ENCODE results near the gene PKDCC. TPM values are rescaled to one million over a fixed set of nuclear protein-coding genes. Genes with fewer than 3 reads are reported as not detected.

Gene PKDCC
- total and polyA plus RNA-seq, 10 of the 15 experiments (the other 5 are each of a cell fraction or from before 2014, with no cell fraction given), result 0.13 to 10.2 (median 2.3) TPM

DNA sequence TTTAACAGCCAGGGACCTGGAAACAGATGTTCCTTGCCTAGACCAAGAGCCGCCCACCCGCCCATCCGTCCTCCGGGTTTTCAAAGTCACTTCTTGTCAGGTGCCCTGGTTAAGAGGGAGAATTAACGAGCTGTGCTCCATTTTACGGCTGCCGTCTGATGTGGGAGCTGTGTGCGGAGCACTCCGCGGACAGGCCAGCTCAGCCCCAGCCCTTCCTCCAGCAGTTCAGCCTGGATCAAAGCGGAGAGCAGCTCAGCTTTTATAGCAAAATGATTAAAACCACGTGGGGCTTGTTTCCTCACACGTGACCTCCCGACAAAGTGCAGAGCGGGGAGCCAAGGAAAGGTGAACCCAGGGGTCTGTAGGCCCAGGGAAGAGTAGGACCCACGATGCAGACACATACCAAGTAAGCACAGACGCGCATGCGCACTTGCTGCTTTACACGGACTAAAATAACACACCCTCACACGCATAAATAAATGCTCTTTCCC, 46.1 kb upstream of the PKDCC start:
- DNase-seq (ENCODE audit: low read depth, low spot score) (no peak), FAIRE-seq (no peak), ATAC-seq (no peak)
- ChIA-PET POLR2A (no interaction called here), SMC1A (ENCODE audit: uncharacterized antibody, unreplicated experiment) (no interaction called here), CTCF (no interaction called here), RAD21 (ENCODE audit: unreplicated experiment) (no interaction called here)
- H4K20me1 ChIP-seq (ENCODE audit: control insufficient read depth, insufficient read depth), result no peaks in the 10 kb centered on the region
- no peak overlapping the region for H2AFZ ChIP-seq (ENCODE audit: control insufficient read depth, low read depth, low read length)
- in situ Hi-C loops (cut with MboI), result no loop called here
- no peak overlapping the region for H3K4me2 ChIP-seq (ENCODE audit: control insufficient read depth, insufficient read depth)
- peaks cover 13% of the 10 kb centered on the region for H3K9me3 ChIP-seq (replicated peaks; ENCODE audit: control insufficient read depth, insufficient read depth, low read length)
- no peaks in the 10 kb centered on the region; a peak in 2 of 4 replicates for H3K27me3 ChIP-seq (replicated peaks in 1 of 2; ENCODE audit: control insufficient read depth in 2 of 2, insufficient read depth in 2 of 2, low read length in 1 of 2)
- TF ChIP-seq, protein P1, sequence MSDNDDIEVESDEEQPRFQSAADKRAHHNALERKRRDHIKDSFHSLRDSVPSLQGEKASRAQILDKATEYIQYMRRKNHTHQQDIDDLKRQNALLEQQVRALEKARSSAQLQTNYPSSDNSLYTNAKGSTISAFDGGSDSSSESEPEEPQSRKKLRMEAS (IDR thresholded peaks at IDR 0.05; ENCODE audit: low read depth, low read length), result no peak
- TF ChIP-seq POLR2A (IDR thresholded peaks at IDR 0.05; ENCODE audit: low read depth, low read length), result no peak
- intact Hi-C loops (cut with micrococcal nuclease; ENCODE audit: unreplicated experiment), result no loop called here
- no peaks in the 10 kb centered on the region for H3K79me2 ChIP-seq (ENCODE audit: control insufficient read depth, insufficient read depth, low read length)
- no peak overlapping the region for H3K4me3 ChIP-seq
- no peak overlapping the region for H3K27ac ChIP-seq (ENCODE audit: control insufficient read depth, insufficient read depth)
- H3K9ac ChIP-seq (ENCODE audit: control insufficient read depth, insufficient read depth, low read length), result no peak overlapping the region
- no TSS peak for BruUV-seq (replicated peaks)
- WGBS (ENCODE audit: insufficient coverage, insufficient replicate concordance, low lambda C conversion rate, missing lambda C conversion rate), result 87% methylated on average over 21 of the region's 21 CpGs
- no peaks in the 10 kb centered on the region for H3K4me1 ChIP-seq (ENCODE audit: control insufficient read depth, insufficient read depth, low read length)
- H3K36me3 ChIP-seq (ENCODE audit: control insufficient read depth in 2 of 2, insufficient read depth in 2 of 2, low read length in 1 of 2), result no peaks in the 10 kb centered on the region

DNA sequence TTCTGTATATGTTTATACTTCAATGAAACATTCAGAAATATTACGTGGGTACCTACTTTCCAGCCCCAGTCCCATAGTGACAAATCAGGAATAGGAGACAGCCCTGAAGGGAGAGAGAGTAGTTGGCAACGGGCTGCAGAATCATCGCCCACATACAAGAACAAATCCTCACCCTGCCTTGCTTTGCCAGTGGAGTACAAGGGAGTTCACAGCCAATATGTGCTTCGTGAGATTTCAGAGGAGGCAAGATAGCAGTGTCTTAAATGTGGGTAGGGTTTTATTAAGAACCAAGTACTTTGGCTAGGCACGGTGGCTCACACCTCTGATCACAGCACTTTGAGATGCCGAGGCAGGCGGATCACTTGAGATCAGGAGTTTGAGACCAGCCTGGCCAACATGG, 40.3 kb upstream of the PKDCC start:
- ChIA-PET SMC1A (ENCODE audit: uncharacterized antibody, unreplicated experiment) (no interaction called here), RAD21 (ENCODE audit: unreplicated experiment) (no interaction called here), POLR2A (no interaction called here), CTCF (no interaction called here)
- Histone ChIP-seq H3K36me3 (ENCODE audit: control insufficient read depth in 2 of 2, insufficient read depth in 2 of 2, low read length in 1 of 2) (no peaks in the 10 kb centered on the region), H3K4me2 (ENCODE audit: control insufficient read depth, insufficient read depth) (no peak overlapping the region), H3K79me2 (ENCODE audit: control insufficient read depth, insufficient read depth, low read length) (no peaks in the 10 kb centered on the region), H3K27me3 (replicated peaks in 1 of 2; ENCODE audit: control insufficient read depth in 2 of 2, insufficient read depth in 2 of 2, low read length in 1 of 2) (no peaks in the 10 kb centered on the region), H3K9me3 (replicated peaks; ENCODE audit: control insufficient read depth, insufficient read depth, low read length) (peaks cover 13% of the 10 kb centered on the region), H4K20me1 (ENCODE audit: control insufficient read depth, insufficient read depth) (no peaks in the 10 kb centered on the region), H2AFZ (ENCODE audit: control insufficient read depth, low read depth, low read length) (no peak overlapping the region), H3K9ac (ENCODE audit: control insufficient read depth, insufficient read depth, low read length) (no peak overlapping the region), H3K4me3 (no peak overlapping the region), H3K4me1 (ENCODE audit: control insufficient read depth, insufficient read depth, low read length) (peaks cover 16% of the 10 kb centered on the region), H3K27ac (ENCODE audit: control insufficient read depth, insufficient read depth) (no peak overlapping the region)
- no peak for ATAC-seq
- WGBS (ENCODE audit: insufficient coverage, insufficient replicate concordance, low lambda C conversion rate, missing lambda C conversion rate), result 70% methylated on average over 7 of the region's 7 CpGs
- in situ Hi-C loops (cut with MboI) (no loop called here), intact Hi-C loops (cut with micrococcal nuclease; ENCODE audit: unreplicated experiment) (no loop called here)
- FAIRE-seq, result no peak
- no TSS peak for BruUV-seq (replicated peaks)
- no peak for DNase-seq (ENCODE audit: low read depth, low spot score)
- no peak for TF ChIP-seq ZBTB33 (IDR thresholded peaks at IDR 0.05)
- TF ChIP-seq EED (IDR thresholded peaks at IDR 0.05; ENCODE audit: low read depth), result no peak
- TF ChIP-seq BACH1 (IDR thresholded peaks at IDR 0.05; ENCODE audit: borderline replicate concordance), result no peak
- no peak for TF ChIP-seq HDAC6 (IDR thresholded peaks at IDR 0.05; ENCODE audit: unreplicated experiment)
- no peak for TF ChIP-seq POLR2A (IDR thresholded peaks at IDR 0.05; ENCODE audit: low read depth, low read length)
- TF ChIP-seq DPF2 (IDR thresholded peaks at IDR 0.05), result no peak
- TF ChIP-seq ZBTB40 (IDR thresholded peaks at IDR 0.05; ENCODE audit: borderline replicate concordance), result no peak
- TF ChIP-seq RAD21 (IDR thresholded peaks at IDR 0.05; ENCODE audit: insufficient read depth, low read depth, low read length), result no peak
- TF ChIP-seq SREBF1 (IDR thresholded peaks at IDR 0.05; ENCODE audit: low read length), result no peak
- TF ChIP-seq, protein P1 (IDR thresholded peaks at IDR 0.05; ENCODE audit: low read depth, low read length), result no peak
- TF ChIP-seq LARP7 (IDR thresholded peaks at IDR 0.05), result no peak
